Measurements from ENCODE around the gene VILL.
"Not testable (repeated sequence)": the region's sequence is repeated elsewhere in the genome, so short reads cannot be mapped to it uniquely, and the experiment has no call there.

DNA sequence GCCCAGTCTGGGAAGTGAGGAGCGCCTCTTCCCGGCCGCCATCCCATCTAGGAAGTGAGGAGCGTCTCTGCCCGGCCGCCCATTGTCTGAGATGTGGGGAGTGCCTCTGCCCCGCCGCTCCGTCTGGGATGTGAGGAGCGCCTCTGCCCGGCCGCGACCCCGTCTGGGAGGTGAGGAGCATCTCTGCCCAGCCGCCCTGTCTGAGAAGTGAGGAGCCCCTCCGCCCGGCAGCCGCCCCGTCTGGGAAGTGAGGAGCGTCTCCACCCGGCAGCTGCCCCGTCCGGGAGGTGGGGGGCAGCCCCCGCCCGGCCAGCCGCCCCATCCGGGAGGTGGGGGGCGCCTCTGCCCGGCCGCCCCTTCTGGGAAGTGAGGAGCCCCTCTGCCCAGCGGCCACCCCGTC is 62.7 kb downstream of the VILL start:
- TF ChIP-seq CTCF (conservative IDR thresholded peaks at IDR 0.05; ENCODE audit: low read depth, low read length); EZH2 (IDR thresholded peaks at IDR 0.05; ENCODE audit: borderline replicate concordance, low read depth, low read length, poor library complexity, severe bottlenecking): not testable (repeated sequence)
